H1 (cell line): ENCODE measurements around the gene ENTREP1. TPM values are rescaled to one million over a fixed set of nuclear protein-coding genes. Genes with fewer than 3 reads are reported as not detected.

Experiments
- BRCA1 ChIP-seq: IDR thresholded peaks from 2 replicates; pipeline ENCODE4 v1.6.1; 2012; ENCODE audit warnings: low read depth, low read length, improper control_type of control experiment
- CEBPB ChIP-seq: IDR thresholded peaks from 2 replicates; pipeline ENCODE4 v1.6.1; 2012; ENCODE audit warnings: low read depth, low read length
- SP1 ChIP-seq: IDR thresholded peaks from 2 replicates; pipeline ENCODE4 v1.6.1; 2011; ENCODE audit warnings: low read depth, low read length
- SUZ12 ChIP-seq: fragments of 200-600 bp; sonication (generic); IDR thresholded peaks from 2 replicates; pipeline ENCODE4 v1.6.1; 2012; ENCODE audit warnings: mild to moderate bottlenecking, inconsistent platforms, low read length, moderate library complexity, mixed read lengths
- polyA plus RNA-seq, 7 experiments: library from polyadenylated mRNA; depleted of rRNA in 3 of 7; stranded (reverse) in 5 of 7; unstranded in 2 of 7; fragments of >200 nt in 5 of 7; fragments of 200-250 nt in 2 of 7; gene quantifications; 1 replicate in 5 of 7; 2 replicates in 1 of 7; 4 replicates in 1 of 7; pipeline versions ENCODE4 v1.2.1 to v1.2.3, GENCODE V29; 2011 to 2013; ENCODE audit warnings: missing spikeins in 2 of 7, mixed read lengths in 2 of 7
- total RNA-seq: library from RNA; stranded (reverse); fragmentation: NEBNext Ultra II Directional; extraction: Animal tissue kit (Norgen Biotek cat#: 25700); gene quantifications from 2 replicates; pipeline ENCODE4 v1.2.1, GENCODE V29; 2021
- TF ChIP-seq, protein P1 (sequence below): fragments of 300-600 bp; sonication (generic); IDR thresholded peaks from 2 replicates; pipeline ENCODE4 v1.7.1; 2012; ENCODE audit warnings: low read length, moderate library complexity, mild to moderate bottlenecking, inconsistent platforms; ENCODE audit not compliant: insufficient replicate concordance

The ENTREP1 gene
- total and polyA plus RNA-seq, 2 of the 8 experiments (the other 6 are each of a cell fraction or from before 2014, with no cell fraction given): 15.3 to 25.0 TPM

DNA sequence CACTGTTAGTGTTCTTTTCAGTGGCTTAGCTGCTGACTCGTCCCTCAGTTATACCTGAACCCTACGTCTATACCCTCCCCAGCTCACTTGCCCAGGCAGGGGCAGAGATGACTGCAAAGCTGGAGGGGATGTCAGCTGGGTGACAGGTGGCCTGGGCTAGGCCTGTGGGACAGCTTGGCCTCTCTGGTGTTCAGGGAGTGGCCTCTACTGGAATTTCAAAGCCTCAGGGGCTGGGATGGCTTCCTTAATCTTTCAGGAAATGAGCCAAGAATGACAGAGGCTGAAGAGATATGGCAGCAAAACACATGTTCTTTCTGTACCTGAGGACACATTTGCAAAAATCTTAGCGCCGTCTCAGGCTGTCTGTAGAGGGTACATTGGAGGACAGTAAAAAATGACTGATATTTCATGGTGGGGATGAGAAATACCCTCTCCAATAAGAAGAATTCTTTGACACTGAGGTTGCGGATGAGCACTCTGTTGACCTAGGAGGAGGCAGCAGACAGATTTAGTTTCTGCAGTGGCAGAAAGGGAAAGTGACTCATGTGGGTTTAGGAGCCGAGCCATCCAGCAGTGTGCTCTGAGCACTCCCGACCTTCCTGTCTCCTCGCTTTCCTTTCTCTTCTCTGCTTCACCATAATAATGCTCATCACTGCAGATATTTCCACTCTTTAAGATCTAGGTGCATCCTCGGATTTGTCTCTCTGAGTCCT lies 54.4 kb downstream of the ENTREP1 start (continued):
- TF ChIP-seq CEBPB (no peak), SUZ12 (no peak), SP1 (no peak), BRCA1 (no peak)
- TF ChIP-seq, protein P1, sequence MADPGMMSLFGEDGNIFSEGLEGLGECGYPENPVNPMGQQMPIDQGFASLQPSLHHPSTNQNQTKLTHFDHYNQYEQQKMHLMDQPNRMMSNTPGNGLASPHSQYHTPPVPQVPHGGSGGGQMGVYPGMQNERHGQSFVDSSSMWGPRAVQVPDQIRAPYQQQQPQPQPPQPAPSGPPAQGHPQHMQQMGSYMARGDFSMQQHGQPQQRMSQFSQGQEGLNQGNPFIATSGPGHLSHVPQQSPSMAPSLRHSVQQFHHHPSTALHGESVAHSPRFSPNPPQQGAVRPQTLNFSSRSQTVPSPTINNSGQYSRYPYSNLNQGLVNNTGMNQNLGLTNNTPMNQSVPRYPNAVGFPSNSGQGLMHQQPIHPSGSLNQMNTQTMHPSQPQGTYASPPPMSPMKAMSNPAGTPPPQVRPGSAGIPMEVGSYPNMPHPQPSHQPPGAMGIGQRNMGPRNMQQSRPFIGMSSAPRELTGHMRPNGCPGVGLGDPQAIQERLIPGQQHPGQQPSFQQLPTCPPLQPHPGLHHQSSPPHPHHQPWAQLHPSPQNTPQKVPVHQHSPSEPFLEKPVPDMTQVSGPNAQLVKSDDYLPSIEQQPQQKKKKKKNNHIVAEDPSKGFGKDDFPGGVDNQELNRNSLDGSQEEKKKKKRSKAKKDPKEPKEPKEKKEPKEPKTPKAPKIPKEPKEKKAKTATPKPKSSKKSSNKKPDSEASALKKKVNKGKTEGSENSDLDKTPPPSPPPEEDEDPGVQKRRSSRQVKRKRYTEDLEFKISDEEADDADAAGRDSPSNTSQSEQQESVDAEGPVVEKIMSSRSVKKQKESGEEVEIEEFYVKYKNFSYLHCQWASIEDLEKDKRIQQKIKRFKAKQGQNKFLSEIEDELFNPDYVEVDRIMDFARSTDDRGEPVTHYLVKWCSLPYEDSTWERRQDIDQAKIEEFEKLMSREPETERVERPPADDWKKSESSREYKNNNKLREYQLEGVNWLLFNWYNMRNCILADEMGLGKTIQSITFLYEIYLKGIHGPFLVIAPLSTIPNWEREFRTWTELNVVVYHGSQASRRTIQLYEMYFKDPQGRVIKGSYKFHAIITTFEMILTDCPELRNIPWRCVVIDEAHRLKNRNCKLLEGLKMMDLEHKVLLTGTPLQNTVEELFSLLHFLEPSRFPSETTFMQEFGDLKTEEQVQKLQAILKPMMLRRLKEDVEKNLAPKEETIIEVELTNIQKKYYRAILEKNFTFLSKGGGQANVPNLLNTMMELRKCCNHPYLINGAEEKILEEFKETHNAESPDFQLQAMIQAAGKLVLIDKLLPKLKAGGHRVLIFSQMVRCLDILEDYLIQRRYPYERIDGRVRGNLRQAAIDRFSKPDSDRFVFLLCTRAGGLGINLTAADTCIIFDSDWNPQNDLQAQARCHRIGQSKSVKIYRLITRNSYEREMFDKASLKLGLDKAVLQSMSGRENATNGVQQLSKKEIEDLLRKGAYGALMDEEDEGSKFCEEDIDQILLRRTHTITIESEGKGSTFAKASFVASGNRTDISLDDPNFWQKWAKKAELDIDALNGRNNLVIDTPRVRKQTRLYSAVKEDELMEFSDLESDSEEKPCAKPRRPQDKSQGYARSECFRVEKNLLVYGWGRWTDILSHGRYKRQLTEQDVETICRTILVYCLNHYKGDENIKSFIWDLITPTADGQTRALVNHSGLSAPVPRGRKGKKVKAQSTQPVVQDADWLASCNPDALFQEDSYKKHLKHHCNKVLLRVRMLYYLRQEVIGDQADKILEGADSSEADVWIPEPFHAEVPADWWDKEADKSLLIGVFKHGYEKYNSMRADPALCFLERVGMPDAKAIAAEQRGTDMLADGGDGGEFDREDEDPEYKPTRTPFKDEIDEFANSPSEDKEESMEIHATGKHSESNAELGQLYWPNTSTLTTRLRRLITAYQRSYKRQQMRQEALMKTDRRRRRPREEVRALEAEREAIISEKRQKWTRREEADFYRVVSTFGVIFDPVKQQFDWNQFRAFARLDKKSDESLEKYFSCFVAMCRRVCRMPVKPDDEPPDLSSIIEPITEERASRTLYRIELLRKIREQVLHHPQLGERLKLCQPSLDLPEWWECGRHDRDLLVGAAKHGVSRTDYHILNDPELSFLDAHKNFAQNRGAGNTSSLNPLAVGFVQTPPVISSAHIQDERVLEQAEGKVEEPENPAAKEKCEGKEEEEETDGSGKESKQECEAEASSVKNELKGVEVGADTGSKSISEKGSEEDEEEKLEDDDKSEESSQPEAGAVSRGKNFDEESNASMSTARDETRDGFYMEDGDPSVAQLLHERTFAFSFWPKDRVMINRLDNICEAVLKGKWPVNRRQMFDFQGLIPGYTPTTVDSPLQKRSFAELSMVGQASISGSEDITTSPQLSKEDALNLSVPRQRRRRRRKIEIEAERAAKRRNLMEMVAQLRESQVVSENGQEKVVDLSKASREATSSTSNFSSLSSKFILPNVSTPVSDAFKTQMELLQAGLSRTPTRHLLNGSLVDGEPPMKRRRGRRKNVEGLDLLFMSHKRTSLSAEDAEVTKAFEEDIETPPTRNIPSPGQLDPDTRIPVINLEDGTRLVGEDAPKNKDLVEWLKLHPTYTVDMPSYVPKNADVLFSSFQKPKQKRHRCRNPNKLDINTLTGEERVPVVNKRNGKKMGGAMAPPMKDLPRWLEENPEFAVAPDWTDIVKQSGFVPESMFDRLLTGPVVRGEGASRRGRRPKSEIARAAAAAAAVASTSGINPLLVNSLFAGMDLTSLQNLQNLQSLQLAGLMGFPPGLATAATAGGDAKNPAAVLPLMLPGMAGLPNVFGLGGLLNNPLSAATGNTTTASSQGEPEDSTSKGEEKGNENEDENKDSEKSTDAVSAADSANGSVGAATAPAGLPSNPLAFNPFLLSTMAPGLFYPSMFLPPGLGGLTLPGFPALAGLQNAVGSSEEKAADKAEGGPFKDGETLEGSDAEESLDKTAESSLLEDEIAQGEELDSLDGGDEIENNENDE: no peak
- TF ChIP-seq, all 59 proteins: peak for 0
